Measurements from ENCODE around the gene SLC25A12. TPM values are rescaled to one million over a fixed set of nuclear protein-coding genes. Genes with fewer than 3 reads are reported as not detected.

SLC25A12 gene
- total and polyA plus RNA-seq, 10 donors: 9.8 to 25.9 (median 17.8) TPM

DNA sequence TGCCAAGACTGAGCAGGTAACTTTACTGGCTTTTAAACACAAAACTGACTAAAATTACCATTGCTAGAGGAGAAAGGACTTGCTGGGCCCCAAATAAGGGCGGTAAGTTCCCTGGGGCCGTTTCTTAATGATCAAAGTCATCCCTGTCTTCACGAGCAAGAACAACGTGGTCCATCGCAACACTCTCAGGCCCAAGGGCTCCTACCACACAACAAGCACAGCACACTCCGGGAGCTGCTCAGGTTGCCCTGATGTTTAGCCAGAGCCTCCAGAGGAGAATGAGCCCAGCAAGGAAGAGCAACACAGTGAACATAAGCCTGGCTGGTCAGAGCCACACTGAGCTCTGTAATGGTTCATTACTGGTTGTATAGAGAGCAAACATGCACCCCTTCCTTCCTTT, 104.1 kb downstream of the SLC25A12 start:
- peaks cover 0 to 91% (median 44%) of the 10 kb centered on the region in 6 donors for H3K36me3 ChIP-seq
- no peaks in the 10 kb centered on the region for H3K4me1 ChIP-seq
- no peak for DNase-seq
- no peak overlapping the region for H3K27ac ChIP-seq
- no peak overlapping the region for H3K4me3 ChIP-seq
- H3K9me3 ChIP-seq: no peaks in the 10 kb centered on the region
- H3K27me3 ChIP-seq (replicated peaks in 1 of 7): no peaks in the 10 kb centered on the region
- 78 to 97% (median 89%) methylated on average over 6 of the region's 6 CpGs for WGBS, 5 donors
- TF ChIP-seq POLR2AphosphoS5 (IDR thresholded peaks at IDR 0.05): no peak
- TF ChIP-seq POLR2A (IDR thresholded peaks at IDR 0.05): no peak
- TF ChIP-seq, protein P1, sequence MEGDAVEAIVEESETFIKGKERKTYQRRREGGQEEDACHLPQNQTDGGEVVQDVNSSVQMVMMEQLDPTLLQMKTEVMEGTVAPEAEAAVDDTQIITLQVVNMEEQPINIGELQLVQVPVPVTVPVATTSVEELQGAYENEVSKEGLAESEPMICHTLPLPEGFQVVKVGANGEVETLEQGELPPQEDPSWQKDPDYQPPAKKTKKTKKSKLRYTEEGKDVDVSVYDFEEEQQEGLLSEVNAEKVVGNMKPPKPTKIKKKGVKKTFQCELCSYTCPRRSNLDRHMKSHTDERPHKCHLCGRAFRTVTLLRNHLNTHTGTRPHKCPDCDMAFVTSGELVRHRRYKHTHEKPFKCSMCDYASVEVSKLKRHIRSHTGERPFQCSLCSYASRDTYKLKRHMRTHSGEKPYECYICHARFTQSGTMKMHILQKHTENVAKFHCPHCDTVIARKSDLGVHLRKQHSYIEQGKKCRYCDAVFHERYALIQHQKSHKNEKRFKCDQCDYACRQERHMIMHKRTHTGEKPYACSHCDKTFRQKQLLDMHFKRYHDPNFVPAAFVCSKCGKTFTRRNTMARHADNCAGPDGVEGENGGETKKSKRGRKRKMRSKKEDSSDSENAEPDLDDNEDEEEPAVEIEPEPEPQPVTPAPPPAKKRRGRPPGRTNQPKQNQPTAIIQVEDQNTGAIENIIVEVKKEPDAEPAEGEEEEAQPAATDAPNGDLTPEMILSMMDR (IDR thresholded peaks at IDR 0.05 in 8 of 11, conservative IDR thresholded peaks at IDR 0.05 in 3 of 11): no peak
- intact Hi-C loops (cut with DNase I; ENCODE audit: low total_unique reads): no loop called here

- intact Hi-C loops (cut with DNase I; ENCODE audit: low total_unique reads): no loop called here
- WGBS, 5 donors: 74 to 83% (median 77%) methylated on average over 7 of the region's 7 CpGs
- H3K4me1 ChIP-seq: no peaks in the 10 kb centered on the region
- no peak for TF ChIP-seq POLR2A (IDR thresholded peaks at IDR 0.05)
- no peak for TF ChIP-seq POLR2AphosphoS5 (IDR thresholded peaks at IDR 0.05)
- TF ChIP-seq, protein P1 (IDR thresholded peaks at IDR 0.05 in 8 of 11, conservative IDR thresholded peaks at IDR 0.05 in 3 of 11): no peak
- no peak for DNase-seq
- H3K36me3 ChIP-seq: peaks cover 0 to 100% (median 55%) of the 10 kb centered on the region in 6 donors
- peaks cover 0 to 3% (median 0%) of the 10 kb centered on the region in 8 donors for H3K9me3 ChIP-seq
- no peak overlapping the region for H3K4me3 ChIP-seq
- H3K27me3 ChIP-seq (replicated peaks in 1 of 7): no peaks in the 10 kb centered on the region
- peak overlapping the region in 1 of 8 donors; percentile 9 for H3K27ac ChIP-seq
These were observed 105.6 kb downstream of the SLC25A12 start for GRCh38 chr2:171788316-171788993.

DNA sequence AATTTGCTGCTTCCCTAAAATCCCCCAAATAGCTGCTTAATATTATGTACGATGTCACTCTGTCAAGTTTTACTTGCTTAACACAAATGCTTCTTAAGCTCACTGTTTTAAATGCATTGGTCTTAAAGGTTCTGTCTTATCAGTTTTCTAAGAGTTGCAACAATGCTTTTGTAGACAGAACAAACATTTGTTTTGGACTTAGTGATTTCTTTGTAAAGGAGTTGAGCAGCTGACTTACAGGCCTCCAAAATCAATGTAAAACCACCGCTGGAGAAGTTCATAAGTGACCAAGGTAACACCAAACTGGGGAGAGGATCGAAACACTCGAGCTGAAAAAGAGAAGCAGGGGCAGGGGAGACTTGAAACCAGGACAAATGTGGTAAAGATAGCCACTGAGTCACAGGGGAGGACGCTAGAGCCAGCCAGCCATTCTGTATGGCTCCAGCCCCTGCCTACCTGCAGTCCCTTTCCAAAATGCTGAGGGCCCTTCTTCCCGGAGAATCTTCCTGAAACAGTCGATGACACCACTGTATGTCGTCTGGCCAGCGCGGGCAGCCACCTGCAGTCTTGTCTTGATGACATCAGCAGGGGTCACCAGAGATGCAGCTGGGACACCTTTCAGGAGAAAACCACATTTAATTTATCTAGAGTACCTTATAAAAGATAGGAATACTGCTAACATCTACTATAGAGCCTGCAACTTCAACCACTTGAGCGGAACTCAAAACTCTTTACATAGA, 106.5 kb downstream of the SLC25A12 start:
- intact Hi-C loops (cut with DNase I; ENCODE audit: low total_unique reads): no loop called here
- H3K27me3 ChIP-seq (replicated peaks in 1 of 7): no peaks in the 10 kb centered on the region
- H3K27ac ChIP-seq: no peak overlapping the region
- no peak for DNase-seq
- 86 to 92% (median 89%) methylated on average over 11 of the region's 11 CpGs for WGBS, 5 donors
- no peak overlapping the region for H3K4me3 ChIP-seq
- H3K36me3 ChIP-seq: peaks cover 0 to 100% (median 55%) of the 10 kb centered on the region in 6 donors
- TF ChIP-seq POLR2AphosphoS5 (IDR thresholded peaks at IDR 0.05): no peak
- TF ChIP-seq, protein P1 (IDR thresholded peaks at IDR 0.05 in 8 of 11, conservative IDR thresholded peaks at IDR 0.05 in 3 of 11): no peak
- no peak for TF ChIP-seq POLR2A (IDR thresholded peaks at IDR 0.05)
- H3K9me3 ChIP-seq: peaks cover 0 to 5% (median 0%) of the 10 kb centered on the region in 8 donors
- no peaks in the 10 kb centered on the region for H3K4me1 ChIP-seq

GRCh38 chr2:171785450-171785849, 108.6 kb downstream of the SLC25A12 start:
- Histone ChIP-seq H3K27me3 (replicated peaks in 1 of 7) (no peaks in the 10 kb centered on the region), H3K4me1 (no peaks in the 10 kb centered on the region), H3K9me3 (peaks cover 0 to 5% (median 0%) of the 10 kb centered on the region in 8 donors), H3K27ac (no peak overlapping the region), H3K36me3 (peaks cover 0 to 86% (median 45%) of the 10 kb centered on the region in 6 donors), H3K4me3 (no peak overlapping the region)
- DNase-seq: no peak
- TF ChIP-seq, protein P1 (IDR thresholded peaks at IDR 0.05 in 8 of 11, conservative IDR thresholded peaks at IDR 0.05 in 3 of 11): no peak
- TF ChIP-seq POLR2A (IDR thresholded peaks at IDR 0.05): no peak
- TF ChIP-seq POLR2AphosphoS5 (IDR thresholded peaks at IDR 0.05): no peak
- WGBS, 5 donors: 84 to 96% (median 95%) methylated on average over 3 of the region's 3 CpGs
- intact Hi-C loops (cut with DNase I; ENCODE audit: low total_unique reads): no loop called here

Data from spleen (tissue), 11 donors.